ENCODE results near the gene MANEAL.

- TF ChIP-seq MAX (IDR thresholded peaks at IDR 0.05) (no peak), REST (IDR thresholded peaks at IDR 0.05) (no peak), CTCF (IDR thresholded peaks at IDR 0.05; ENCODE audit: low read depth, low read length, missing input control) (no peak), YY1 (IDR thresholded peaks at IDR 0.05) (no peak), FOXA2 (IDR thresholded peaks at IDR 0.05) (no peak), ATF3 (IDR thresholded peaks at IDR 0.05) (no peak), TAF1 (conservative IDR thresholded peaks at IDR 0.05) (no peak), SP1 (IDR thresholded peaks at IDR 0.05) (no peak), ZBTB33 (IDR thresholded peaks at IDR 0.05) (no peak), RXRA (IDR thresholded peaks at IDR 0.05) (no peak), JUND (IDR thresholded peaks at IDR 0.05) (no peak), RAD21 (IDR thresholded peaks at IDR 0.05) (no peak)
These were observed 26.2 kb upstream of the MANEAL start for GRCh38 chr1:37767488-37767887.
